ENCODE results near the gene TRPM6.

DNA sequence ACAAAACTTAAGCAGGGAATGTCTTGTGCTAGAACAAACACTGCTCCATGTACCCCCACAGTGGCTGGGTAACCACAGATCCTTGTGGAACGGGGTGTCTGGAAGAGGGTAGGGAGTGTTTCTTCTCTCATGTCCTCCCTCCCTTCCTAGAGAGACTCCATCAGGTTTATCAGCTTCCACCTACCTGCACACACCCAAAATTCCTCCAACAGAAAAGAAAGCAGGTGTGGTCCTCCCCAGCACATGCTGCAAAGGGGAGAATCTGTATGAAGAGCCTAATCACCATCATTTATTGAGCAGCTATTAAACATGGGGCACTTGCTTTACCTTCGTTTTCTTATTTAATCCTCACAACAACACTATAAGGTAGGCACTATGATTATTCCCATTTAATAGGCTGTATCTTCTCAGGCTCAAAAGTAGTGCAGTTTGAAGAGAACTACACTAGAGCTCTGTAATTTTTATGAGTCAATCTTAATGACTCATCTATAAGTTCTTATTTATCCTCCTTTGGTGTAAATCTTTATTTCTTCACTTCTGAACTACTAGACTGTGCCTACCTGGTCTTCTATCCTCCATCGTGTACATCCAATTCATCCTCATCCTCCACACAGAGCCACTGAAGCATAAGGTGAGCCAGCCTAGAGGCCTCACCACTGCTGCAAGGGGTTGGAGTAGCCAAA lies 33.4 kb upstream of the TRPM6 start:
- TF ChIP-seq GATA3 (IDR thresholded peaks at IDR 0.05; ENCODE audit: low read depth, low read length): no peak
- TF ChIP-seq GATA2 (IDR thresholded peaks at IDR 0.05; ENCODE audit: low read depth, low read length): no peak

Data from SH-SY5Y (cell line).